ENCODE data around the gene GPC1.

GRCh38 chr2:240428245-240428644, 7.2 kb upstream of the GPC1 start:
- TF ChIP-seq, protein P1, sequence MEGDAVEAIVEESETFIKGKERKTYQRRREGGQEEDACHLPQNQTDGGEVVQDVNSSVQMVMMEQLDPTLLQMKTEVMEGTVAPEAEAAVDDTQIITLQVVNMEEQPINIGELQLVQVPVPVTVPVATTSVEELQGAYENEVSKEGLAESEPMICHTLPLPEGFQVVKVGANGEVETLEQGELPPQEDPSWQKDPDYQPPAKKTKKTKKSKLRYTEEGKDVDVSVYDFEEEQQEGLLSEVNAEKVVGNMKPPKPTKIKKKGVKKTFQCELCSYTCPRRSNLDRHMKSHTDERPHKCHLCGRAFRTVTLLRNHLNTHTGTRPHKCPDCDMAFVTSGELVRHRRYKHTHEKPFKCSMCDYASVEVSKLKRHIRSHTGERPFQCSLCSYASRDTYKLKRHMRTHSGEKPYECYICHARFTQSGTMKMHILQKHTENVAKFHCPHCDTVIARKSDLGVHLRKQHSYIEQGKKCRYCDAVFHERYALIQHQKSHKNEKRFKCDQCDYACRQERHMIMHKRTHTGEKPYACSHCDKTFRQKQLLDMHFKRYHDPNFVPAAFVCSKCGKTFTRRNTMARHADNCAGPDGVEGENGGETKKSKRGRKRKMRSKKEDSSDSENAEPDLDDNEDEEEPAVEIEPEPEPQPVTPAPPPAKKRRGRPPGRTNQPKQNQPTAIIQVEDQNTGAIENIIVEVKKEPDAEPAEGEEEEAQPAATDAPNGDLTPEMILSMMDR (IDR thresholded peaks at IDR 0.05 in 2 of 3, conservative IDR thresholded peaks at IDR 0.05 in 1 of 3; ENCODE audit: control insufficient read depth in 2 of 3, extremely low read depth in 1 of 3, insufficient read depth in 1 of 3, low read depth in 3 of 3, low read length in 3 of 3), result no peak
- TF ChIP-seq POLR2A (IDR thresholded peaks at IDR 0.05; ENCODE audit: low read depth, low read length) (no peak), ETV6 (conservative IDR thresholded peaks at IDR 0.05 in 1 of 2, IDR thresholded peaks at IDR 0.05 in 1 of 2; ENCODE audit: borderline replicate concordance in 1 of 2, low read depth in 1 of 2) (no peak)
